ENCODE data around the gene RAVER2.
"Not testable (repeated sequence)": the region's sequence is repeated elsewhere in the genome, so short reads cannot be mapped to it uniquely, and the experiment has no call there.

Gene RAVER2

DNA sequence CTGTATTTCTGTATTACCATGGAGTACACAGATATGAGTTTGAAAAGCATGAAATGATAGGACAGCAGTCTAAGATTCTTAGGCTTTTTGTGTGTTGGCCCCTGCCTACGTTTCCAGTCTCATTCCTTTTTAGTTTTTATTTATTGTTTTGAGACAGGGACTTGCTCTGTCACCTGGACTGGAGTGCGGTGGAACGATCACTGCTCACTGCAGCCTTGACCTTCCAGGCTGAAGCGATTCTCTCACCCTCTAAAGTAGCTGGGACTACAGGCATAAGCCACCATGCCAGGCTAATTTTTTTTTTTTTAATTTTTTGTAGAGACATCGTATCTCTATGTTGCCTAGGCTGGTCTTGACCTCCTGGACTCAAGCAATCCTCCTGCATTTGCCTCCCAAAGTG is 3.8 kb downstream of the RAVER2 start:
- DNase-seq (ENCODE audit: low read depth) = no peak

DNA sequence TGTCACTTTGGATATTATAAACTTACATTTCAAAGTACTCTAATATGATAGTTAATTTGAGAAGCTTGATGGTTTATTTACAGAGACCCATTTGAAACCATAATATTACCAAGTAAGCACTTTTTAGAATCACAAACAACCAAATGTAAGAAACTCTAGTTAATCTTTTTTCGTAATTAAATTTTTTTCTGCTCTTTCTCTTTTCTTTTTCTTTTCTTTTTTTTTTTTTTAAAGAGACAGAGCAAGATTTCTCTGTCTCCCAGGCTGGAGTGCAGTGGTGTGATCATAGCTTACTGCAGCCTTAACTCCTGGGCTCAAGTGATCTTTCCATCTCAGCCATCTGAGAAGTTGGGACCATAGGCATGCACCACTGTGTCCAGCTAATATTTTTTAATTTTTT is 5.2 kb downstream of the RAVER2 start:
- no peak for DNase-seq (ENCODE audit: low read depth)

DNA sequence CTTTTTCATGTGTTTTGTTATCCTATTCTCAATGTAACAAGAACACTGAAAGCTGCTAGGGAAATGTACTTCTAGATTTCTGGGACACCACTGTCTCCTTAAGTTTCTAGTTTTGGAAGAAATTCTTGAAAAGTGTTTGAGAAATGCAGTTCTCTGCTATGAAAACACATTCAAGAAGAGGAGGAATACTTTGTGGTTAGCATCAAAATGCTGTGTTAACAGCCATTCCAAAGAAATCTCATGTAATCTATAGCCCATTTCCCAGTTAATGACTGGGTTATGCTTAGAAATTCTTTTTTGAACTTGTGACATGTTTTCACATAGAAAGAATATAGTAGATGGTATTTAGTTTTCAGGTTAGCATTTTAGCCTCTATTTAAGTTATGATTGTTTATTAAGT is 6.0 kb downstream of the RAVER2 start:
- DNase-seq (ENCODE audit: low read depth) = no peak

DNA sequence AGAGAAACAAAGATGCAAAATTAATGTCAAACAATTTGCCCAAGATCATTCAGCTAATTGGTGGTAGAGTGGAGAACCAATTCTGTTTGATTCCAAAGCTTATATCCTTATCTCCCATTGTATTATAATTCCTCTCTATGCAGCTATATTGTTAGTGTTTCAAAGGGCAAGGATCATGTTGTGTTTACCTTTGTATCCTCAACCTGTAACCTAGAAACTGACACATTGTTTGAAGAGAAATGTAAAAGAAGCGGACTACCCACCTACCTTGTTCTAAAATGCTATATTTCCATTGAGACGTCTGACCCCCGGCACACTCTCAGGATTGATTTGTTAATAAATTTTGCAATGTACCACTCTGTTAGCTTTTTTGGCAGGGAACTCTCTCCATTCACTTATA is 9.3 kb downstream of the RAVER2 start:
- DNase-seq (ENCODE audit: low read depth) = no peak

DNA sequence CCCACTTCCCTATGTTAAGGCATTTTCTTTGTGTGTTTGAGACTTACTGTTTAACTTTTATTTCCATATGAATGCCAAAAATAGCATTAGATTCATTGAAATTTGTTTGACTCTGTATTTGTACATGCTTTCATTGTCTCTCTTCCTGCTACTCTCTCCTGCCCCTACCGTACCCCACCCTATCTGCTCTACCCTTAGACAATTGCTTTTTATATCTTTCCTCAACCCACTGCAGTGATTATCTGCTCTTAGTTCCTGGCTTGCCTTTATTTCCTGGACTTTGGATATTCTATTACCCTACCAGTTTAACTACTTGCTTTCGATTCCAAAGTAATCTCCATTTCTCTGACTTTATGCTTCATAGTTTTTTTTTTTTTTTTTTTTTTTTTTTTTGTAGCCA is 10.5 kb downstream of the RAVER2 start:
- DNase-seq (ENCODE audit: low read depth) = no peak

DNA sequence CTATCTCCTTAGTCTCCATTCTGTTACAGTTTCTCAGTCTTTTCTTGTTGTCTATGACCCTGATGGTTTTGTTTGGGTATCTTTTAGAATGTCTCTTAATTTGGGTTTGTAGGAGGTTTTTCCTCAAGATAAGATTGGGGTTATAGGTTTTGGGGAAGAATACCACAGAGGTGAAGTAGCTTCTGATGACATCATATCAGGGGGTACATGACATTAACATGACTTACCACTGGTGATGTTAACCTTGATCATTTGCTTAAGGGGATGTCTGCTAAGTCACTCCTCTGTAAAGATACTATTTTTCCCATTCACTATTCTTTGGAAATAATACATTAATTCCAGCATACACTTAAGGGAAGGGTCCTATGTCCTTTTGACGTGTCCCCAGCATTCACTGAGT is 11.9 kb downstream of the RAVER2 start:
- no peak for DNase-seq (ENCODE audit: low read depth)

DNA sequence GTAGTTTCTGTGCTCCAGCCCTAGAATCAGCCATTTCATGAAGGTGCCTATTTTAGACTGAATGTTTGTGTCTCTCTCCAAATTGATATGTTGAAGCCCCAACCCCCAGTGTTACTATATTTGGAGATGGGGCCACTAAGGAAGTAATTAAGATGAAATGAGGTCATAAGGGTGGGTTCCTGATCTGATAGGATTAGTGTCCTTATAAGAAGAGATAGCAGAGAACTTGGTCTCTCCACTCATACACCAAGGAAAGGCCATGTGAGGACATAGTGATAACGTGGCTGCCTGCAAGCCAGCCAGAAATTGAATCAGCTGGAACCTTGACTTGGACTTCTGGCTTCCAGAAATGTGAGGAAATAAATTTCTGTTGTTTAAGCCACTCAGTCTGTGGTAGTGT is 12.3 kb downstream of the RAVER2 start:
- DNase-seq (ENCODE audit: low read depth) = no peak

DNA sequence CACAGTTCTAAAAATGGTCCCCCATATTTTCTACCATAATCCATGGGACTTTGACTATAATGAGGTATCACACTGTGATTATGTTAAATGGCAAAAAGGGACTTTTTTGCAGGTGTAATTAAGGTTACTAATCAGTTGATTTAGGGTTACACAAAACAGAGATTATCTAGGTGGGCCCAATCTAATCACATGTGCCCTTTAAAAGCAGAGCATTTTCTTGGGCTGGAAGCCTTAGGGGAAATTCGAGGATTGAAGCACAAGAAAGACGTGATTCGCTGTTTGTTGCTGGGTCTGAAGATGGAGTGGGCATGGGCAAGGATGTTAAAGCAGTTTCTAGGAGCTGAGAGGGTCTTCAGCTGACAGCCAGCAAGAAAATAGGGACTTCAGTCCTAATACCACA is 13.4 kb downstream of the RAVER2 start:
- DNase-seq (ENCODE audit: low read depth) = no peak

DNA sequence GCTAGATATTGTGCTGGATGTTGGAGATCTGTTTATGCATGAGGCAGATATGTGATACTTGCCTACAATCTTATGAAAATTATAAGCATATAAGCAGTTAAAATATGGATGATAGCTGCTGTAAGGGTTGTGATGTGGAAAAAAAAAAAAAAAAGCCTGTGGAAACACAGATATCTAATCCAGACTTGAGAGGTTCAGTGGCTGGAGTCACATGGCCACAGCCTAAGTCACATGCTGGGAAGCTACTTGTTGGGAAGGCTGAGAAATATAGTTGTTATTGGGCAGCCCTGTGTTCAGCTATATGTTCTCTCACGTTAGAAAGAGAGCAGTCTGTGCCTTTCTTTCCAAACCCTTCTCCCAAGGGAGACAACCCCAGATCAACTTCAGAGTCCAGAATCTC is 15.1 kb downstream of the RAVER2 start:
- DNase-seq (ENCODE audit: low read depth) = no peak

DNA sequence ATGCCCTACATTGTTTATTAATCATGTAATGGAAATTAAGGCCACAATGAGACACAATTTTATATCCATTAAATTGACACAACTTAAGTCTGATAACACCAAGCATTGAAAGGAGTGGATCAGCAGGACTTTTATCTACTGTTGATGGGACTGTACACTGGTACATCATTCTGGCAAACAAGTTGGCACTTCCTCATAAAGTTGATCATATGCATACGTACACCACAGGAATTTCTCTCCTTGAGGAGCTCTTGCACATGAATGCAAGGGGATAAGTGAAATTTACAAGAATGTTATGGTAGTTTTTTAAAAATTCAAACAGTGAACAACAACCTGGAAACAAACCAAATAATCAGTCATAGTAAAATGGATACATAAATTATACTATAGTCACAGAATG is 20.1 kb downstream of the RAVER2 start:
- no peak for DNase-seq (ENCODE audit: low read depth)

DNA sequence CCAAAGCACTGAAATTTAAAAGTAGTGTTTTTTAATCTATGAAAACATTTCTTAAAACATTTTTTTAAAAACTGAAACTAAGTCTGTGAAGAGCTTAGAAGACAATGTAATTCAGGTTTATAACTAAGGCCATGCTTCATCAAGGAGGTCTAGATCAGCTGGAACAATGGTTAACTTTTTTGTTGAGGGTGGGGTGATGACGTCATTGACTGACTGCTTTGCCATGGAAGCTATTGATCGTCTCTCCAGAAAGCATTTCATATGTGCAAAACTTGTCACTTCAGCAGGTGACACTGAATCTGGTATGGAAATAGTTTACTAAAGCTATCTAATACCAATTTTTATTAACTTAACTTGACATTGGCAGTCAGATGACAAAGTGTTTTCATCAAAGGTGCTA is 21.0 kb downstream of the RAVER2 start:
- no peak for DNase-seq (ENCODE audit: low read depth)

DNA sequence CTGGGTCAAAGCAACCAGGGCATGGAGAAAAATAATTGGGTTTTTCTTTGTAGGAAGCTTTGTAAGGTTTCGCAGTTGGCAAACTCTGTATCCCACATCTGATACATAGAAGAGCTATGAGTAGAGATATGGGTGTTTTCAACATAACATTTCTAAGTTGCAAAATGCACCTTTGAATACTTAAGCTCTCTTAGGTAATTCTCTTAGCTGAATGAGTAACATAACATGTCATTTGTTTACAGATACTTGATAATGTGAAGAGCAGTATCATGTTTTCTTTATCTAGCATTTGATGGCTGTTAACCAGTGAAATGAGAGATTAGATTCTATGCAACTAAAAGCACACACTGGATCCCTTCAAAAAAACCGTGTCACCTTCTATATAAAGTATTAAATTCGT is 21.6 kb downstream of the RAVER2 start:
- DNase-seq (ENCODE audit: low read depth) = no peak

DNA sequence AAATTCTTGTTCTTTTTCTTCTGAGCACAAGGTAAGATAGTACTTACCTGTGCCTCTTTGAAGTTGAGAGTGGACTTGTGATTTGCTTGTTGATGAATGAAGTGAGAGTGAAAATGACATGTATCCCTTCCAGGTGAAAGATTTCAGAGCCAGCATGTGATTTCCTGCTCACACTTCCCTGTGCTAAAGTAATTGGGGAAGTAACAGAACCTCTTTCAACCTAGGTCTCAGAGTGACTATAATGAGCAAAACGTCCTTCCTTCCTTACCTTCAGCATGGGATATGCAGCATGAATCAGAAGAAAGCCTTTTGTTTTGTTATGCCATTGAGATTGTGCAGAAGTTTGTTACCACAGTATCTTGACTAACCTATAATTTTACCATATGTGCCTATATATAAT is 24.6 kb downstream of the RAVER2 start:
- DNase-seq (ENCODE audit: low read depth) = no peak

DNA sequence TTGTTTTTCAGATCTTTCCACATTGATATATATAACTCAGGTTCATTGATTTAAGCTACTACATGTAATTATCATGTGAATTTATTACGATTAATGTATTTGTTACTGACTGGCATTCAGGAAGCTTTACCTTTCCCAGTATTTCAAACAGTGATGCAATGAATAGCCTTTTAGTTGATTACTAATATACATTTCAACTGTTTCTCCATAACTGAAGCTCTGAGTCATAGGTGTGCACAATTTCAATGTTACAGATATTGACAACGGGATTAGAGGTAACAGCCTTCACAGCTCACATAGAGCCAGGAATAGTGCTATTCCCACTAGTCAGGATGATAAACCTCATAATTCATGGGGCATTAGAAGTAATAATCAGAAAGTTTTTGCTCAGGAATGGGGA is 25.1 kb downstream of the RAVER2 start:
- DNase-seq (ENCODE audit: low read depth) = no peak

DNA sequence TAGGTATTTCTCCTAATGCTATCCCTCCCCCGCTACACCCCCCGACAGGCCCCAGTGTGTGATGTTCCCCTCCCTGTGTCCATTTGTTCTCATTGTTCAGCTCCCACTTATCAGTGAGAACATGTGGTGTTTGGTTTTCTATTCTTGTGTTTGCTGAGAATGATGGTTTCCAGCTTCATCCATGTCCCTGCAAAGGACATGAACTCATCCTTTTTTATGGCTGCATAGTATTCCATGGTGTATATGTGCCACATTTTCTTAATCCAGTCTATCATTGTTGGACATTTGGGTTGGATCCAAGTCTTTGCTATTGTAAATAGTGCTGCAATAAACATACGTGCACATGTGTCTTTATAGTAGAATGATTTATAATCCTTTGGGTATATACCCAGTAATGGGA is 28.4 kb downstream of the RAVER2 start:
- DNase-seq (ENCODE audit: low read depth) = not testable (repeated sequence)

DNA sequence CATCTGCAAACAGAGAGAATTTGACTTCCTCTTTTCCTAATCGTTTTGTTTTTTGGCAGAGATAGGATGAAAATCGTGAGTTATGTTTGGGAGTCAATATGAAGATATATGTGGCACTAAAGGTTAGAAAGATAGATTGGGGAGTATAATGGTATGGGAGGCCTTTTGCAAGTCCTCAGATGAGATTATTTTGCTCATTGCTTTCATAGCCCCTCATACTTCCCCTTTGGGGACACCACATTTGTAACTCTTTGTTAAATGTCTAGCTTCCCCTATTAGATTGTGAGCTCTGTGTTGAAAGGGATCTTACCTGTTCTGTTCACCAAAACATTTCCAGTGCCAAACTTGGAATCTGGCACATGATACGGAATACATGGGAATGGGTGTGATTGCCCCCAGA is 30.2 kb downstream of the RAVER2 start:
- DNase-seq (ENCODE audit: low read depth) = no peak

DNA sequence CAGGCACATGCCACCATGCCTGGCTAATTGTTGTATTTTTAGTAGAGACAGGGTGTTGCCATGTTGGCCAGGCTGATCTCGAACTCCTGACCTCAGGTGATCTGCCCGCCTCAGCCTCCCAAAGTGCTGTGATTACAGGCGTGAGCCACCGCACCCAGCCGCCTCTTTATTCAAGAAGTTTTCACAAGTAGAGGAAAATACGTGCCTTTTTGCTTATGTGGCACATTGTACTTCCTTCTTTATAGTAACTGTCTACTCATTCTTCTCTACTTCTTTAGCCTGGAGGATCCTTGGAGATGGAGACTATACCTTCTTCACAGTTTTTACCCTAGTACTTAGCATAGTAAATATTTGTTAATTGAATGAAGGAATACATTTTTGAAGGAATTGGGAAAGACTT is 37.2 kb downstream of the RAVER2 start:
- DNase-seq (ENCODE audit: low read depth) = not testable (repeated sequence)

DNA sequence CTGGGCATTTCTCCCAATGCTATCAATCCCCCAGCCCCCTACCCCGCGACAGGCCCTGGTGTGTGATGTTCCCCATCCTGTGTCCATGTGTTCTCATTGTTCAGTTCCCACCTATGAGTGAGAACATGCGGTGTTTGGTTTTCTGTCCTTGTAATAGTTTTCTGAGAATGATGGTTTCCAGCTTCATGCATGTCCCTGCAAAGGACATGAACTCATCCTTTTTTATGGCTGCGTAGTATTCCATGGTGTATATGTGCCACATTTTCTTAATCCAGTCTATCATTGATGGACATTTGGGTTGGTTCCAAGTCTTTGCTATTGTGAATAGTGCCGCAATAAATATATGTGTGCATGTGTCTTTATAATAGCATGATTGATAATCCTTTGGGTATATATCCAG is 38.0 kb downstream of the RAVER2 start:
- not testable (repeated sequence) for DNase-seq (ENCODE audit: low read depth)

DNA sequence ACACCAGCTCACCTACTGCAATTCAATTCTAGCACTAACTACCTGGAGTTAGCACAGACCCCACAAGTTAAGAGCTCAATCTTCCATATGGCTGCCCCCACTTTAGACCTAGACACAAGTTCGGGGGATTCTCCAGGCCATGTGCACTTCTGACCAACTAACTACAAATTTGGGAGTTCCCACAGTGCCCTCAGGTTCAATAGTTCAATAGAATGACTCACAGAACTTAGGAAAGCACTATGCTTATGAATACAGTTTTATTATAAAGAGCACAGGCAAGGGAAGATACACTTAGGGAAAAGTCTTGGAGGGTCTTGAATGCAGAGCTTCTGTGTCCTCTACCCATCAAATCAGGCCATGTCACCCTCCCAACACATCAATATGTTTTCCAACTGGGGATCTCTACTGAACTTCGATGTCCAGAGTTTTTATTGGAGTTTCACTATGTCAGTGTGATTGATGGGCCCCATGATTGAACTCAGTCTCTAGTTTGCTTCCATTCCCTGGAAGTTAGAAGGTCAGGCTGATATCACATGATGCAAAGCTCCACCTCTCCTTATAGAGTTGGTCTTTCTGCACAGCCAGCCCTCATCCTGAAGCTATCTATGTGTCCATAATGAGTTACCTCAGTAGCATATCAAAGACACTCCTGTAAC is 46.1 kb downstream of the RAVER2 start:
- no peak for DNase-seq (ENCODE audit: low read depth)

DNA sequence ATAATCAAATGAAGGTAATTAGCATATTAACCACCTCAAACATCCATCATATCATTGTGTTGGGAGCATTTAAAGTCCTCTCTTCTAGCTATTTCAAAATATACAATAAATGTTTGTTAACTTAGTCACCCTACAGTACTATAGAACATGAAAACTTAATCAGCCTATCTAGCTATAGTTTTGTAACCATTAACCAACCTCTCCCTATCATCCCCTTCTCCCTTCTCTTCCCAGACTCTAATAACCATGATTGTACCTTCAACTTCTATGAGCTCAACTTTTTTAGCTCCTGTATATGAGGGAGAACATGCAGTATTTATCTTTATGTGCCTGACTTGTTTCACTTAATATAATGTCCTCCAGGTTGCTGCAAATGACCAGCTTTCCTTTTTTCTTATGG is 54.0 kb downstream of the RAVER2 start:
- no peak for DNase-seq (ENCODE audit: low read depth)

DNA sequence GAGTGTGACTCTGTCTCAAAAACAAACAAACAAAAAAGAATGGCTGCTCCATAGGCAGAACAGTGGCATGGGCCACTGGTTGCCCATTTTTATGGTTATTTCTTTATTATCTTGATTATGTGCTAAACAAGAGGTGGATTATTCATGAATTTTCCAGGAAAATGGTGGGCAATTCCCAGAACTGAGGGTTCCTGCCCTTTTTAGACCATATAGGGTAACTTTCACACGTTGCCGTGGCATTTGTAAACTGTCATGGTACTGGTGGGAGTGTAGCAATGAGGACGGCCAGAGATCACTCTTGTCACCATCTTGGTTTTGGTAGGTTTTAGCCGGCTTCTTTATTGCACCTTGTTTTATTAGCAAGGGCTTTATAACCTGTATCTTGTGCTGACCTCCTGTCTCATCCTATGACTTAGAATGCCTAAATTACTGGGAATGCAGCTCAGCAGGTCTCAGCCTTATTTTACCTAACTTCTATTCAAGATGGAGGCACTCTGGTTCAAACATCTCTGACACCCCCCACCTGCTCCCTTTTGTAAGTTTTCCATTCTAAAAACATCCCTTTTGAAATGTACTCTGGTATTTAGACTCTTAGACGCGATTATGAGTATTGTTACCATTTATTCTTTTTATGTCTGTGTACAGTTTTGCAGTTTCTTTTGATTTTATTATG is 57.1 kb downstream of the RAVER2 start:
- no peak for DNase-seq (ENCODE audit: low read depth)

DNA sequence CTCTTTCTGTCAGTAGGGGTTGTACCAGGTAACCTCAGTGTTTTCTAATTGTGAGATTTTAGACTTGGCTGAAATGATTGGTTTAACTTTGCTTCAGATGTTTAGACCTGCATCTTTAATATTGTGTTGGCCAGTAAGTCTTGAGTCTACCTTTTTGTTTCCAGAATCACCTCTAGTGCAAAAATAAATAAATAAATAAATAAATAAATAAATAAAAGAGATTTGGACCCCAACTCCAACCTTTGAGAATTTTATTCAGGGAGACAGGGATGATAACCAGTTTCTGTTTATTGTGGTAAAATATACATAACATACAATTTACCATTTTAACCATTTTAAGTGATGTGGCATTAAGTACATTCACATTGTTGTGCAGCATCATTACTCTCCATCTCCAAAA is 64.4 kb downstream of the RAVER2 start:
- DNase-seq (ENCODE audit: low read depth) = no peak

DNA sequence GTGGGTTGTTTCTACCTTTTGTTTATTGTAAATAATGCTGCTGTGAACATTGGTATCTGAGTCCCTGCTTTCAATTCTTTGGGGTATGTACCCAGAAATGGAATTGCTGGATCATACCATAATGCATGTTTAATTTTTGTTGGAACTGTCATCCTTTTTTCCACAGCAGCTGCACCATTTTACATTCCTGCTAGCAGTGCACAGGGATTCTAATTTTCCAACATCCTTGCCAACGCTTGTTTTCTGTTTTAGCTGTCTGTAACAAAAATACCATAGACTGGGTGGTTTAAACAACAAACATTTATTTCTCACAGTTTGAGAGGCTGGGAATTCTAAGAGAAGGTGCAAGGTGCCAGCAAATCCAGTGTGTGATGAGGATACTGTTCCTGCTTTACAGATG is 65.1 kb downstream of the RAVER2 start:
- DNase-seq (ENCODE audit: low read depth) = no peak

DNA sequence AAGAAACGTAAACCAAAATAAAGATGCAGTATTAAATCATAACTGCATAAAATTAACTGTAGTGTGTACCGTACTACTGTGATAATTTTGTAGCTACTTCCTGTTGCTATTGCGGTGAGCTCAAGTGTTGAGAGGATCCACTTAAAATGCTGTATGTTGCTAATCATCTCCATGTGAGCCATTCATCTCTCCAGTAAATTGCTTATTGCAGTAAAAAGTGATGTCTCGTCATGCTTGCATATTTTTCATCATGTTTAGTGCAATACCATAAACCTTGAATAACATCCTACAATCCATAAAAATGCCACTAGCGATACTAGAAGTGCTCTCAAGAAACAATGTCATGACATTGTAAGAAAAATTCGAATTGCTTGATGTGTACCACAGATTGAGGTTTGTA is 66.3 kb downstream of the RAVER2 start:
- no peak for DNase-seq (ENCODE audit: low read depth)

Measured in activated T-cell treated with anti-CD3 and anti-CD28 coated beads for 24 hours (primary cell).